Measurements from ENCODE around the gene TACC3.
A peak's percentile ranks its signal among the peaks of the same experiment; 100 is the strongest.

TACC3 gene

DNA sequence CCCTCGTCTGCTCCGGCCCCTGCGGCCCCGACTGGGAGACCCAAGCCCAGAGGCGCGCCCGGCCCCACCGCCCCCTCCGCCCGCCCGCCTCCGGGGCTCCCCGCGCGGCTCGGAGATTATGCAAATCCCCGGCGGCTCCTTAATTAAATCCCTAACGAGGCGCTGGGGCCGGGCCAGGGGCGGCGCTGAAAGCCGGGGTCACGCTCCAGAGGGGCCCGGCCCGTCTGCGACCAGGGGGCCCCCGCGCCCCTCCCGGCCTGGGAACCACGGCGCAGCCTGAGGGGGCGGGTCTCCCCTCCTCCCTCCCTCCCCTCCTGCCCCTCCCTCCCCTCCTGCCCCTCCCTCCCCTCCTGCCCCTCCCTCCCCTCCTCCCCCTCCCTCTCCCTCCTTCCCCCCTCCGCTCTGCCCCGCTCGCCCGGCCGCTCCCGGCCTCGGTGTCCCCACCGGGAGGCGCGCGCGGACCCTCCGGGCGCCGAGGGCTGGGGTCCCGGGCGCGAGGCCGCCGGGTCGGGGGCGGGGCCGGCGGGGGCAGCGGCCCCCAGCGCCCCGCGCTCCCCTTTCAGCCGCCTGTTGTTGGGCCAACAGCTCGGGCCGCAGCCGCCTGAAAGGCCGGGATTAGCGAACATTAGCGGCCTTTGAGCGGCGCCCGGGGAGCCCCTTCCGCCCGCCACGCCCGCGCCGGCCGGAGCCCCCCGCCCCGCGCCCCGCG lies 45.9 kb downstream of the TACC3 start:
- Histone ChIP-seq H3K27me3 (ENCODE audit: control insufficient read depth, low read length) (peaks cover 39% of the 10 kb centered on the region), H3K36me3 (ENCODE audit: control insufficient read depth, low read length) (no peaks in the 10 kb centered on the region), H3K4me1 (ENCODE audit: control insufficient read depth, low read length) (peaks cover 23% of the 10 kb centered on the region), H3K4me2 (ENCODE audit: low read length) (no peak overlapping the region), H3K9me3 (ENCODE audit: control insufficient read depth, insufficient read depth, low read length) (no peaks in the 10 kb centered on the region), H3K79me2 (ENCODE audit: control insufficient read depth, low read length) (no peaks in the 10 kb centered on the region), H3K4me3 (ENCODE audit: low read length) (no peak overlapping the region), H3K9me2 (replicated peaks; ENCODE audit: control insufficient read depth, low read length) (no peaks in the 10 kb centered on the region), H3F3A (ENCODE audit: control insufficient read depth, insufficient read depth) (no peaks in the 10 kb centered on the region), H3K27ac (ENCODE audit: low read depth, low read length) (no peak overlapping the region), H4K20me1 (ENCODE audit: control insufficient read depth, insufficient read depth, low read depth, low read length) (no peaks in the 10 kb centered on the region)
- TF ChIP-seq EZH2phosphoT487 (IDR thresholded peaks at IDR 0.05; ENCODE audit: borderline replicate concordance, low read length) = no peak
- TF ChIP-seq, protein P1, sequence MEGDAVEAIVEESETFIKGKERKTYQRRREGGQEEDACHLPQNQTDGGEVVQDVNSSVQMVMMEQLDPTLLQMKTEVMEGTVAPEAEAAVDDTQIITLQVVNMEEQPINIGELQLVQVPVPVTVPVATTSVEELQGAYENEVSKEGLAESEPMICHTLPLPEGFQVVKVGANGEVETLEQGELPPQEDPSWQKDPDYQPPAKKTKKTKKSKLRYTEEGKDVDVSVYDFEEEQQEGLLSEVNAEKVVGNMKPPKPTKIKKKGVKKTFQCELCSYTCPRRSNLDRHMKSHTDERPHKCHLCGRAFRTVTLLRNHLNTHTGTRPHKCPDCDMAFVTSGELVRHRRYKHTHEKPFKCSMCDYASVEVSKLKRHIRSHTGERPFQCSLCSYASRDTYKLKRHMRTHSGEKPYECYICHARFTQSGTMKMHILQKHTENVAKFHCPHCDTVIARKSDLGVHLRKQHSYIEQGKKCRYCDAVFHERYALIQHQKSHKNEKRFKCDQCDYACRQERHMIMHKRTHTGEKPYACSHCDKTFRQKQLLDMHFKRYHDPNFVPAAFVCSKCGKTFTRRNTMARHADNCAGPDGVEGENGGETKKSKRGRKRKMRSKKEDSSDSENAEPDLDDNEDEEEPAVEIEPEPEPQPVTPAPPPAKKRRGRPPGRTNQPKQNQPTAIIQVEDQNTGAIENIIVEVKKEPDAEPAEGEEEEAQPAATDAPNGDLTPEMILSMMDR (IDR thresholded peaks at IDR 0.05; ENCODE audit: low read depth, low read length, poor library complexity, severe bottlenecking) = no peak

DNA sequence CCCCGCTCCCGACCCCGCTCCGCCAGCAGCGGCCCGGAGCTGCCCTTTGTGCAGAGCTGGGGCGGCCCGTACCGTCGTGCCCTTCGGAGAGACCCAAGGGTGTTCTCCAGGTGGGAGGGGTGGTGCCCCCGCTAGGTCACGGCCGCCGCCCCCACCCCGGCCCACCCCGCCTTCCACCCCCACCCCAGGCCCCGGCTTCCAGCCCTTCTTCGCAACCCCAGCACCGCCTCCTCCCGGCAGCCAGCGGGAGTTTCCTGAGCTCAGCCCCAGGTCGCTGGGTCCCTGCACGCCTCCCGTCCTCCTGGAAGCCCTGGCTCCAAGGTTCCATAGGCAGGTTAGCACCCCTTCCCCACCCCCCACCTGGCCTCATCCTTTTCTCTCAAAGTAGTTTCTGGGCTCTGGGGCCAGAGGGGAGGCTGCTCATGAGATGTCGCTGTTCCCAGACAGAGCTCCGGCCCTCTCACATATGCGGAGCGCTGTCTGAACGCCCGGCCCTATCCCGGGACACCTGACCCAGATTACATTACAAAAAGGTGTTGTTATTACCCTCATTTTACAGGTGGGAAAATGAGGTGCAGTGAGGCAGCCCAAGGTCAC lies 46.5 kb downstream of the TACC3 start:
- peak overlapping the region; percentile 64 for H3K4me2 ChIP-seq (ENCODE audit: low read length)
- H3K9me3 ChIP-seq (ENCODE audit: control insufficient read depth, insufficient read depth, low read length) = no peaks in the 10 kb centered on the region
- H4K20me1 ChIP-seq (ENCODE audit: control insufficient read depth, insufficient read depth, low read depth, low read length) = no peaks in the 10 kb centered on the region
- H3K4me1 ChIP-seq (ENCODE audit: control insufficient read depth, low read length) = peaks cover 23% of the 10 kb centered on the region
- no peaks in the 10 kb centered on the region for H3K36me3 ChIP-seq (ENCODE audit: control insufficient read depth, low read length)
- peaks cover 37% of the 10 kb centered on the region for H3K27me3 ChIP-seq (ENCODE audit: control insufficient read depth, low read length)
- no peak overlapping the region for H3K27ac ChIP-seq (ENCODE audit: low read depth, low read length)
- no peaks in the 10 kb centered on the region for H3K79me2 ChIP-seq (ENCODE audit: control insufficient read depth, low read length)
- no peaks in the 10 kb centered on the region for H3K9me2 ChIP-seq (replicated peaks; ENCODE audit: control insufficient read depth, low read length)
- H3F3A ChIP-seq (ENCODE audit: control insufficient read depth, insufficient read depth) = no peaks in the 10 kb centered on the region
- TF ChIP-seq EZH2phosphoT487 (IDR thresholded peaks at IDR 0.05; ENCODE audit: borderline replicate concordance, low read length) = no peak
- TF ChIP-seq, protein P1 (IDR thresholded peaks at IDR 0.05; ENCODE audit: low read depth, low read length, poor library complexity, severe bottlenecking) = peak; percentile 40
- H3K4me3 ChIP-seq (ENCODE audit: low read length) = peak overlapping the region; percentile 54

DNA sequence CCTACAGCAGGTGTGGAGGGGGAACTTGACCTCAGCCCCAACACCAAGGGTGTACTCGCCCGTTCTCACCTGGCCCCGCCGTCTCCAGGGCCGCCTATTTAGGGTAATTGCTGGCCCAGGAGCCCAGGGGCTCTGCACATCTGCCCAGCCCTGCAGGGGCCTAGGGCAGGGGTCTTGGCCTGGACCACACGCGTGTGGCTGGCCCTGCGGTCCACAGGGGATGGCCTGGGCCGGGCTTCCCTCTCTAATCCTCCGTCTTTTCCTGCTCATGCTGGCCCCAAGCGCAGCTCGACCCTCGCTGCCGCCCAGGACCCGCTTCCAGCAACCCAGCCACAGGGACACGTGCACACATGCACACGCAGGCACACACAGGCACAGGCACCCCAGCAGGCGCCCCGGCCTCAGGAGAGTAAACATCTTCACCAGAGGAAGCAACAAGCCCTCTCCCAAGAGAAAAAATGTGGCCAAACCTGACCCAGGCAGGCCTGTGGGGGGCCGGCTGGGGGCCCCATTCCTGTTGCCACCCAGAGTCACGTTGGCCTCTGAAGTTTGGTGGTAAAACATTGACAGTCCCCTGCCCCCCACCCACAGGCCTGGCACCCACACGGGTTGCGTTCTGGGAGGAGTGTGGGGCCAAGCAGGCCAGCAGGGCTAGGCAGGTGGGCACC lies 47.2 kb downstream of the TACC3 start:
- Histone ChIP-seq H3K9me2 (replicated peaks; ENCODE audit: control insufficient read depth, low read length) (no peaks in the 10 kb centered on the region), H3K4me1 (ENCODE audit: control insufficient read depth, low read length) (peaks cover 23% of the 10 kb centered on the region), H3K27ac (ENCODE audit: low read depth, low read length) (no peak overlapping the region), H3K79me2 (ENCODE audit: control insufficient read depth, low read length) (no peaks in the 10 kb centered on the region), H3K36me3 (ENCODE audit: control insufficient read depth, low read length) (no peaks in the 10 kb centered on the region), H3K4me3 (ENCODE audit: low read length) (peak overlapping the region; percentile 54), H3F3A (ENCODE audit: control insufficient read depth, insufficient read depth) (no peaks in the 10 kb centered on the region), H3K27me3 (ENCODE audit: control insufficient read depth, low read length) (peaks cover 34% of the 10 kb centered on the region), H4K20me1 (ENCODE audit: control insufficient read depth, insufficient read depth, low read depth, low read length) (no peaks in the 10 kb centered on the region), H3K9me3 (ENCODE audit: control insufficient read depth, insufficient read depth, low read length) (no peaks in the 10 kb centered on the region), H3K4me2 (ENCODE audit: low read length) (peak overlapping the region; percentile 64)
- TF ChIP-seq, protein P1 (IDR thresholded peaks at IDR 0.05; ENCODE audit: low read depth, low read length, poor library complexity, severe bottlenecking) = no peak
- no peak for TF ChIP-seq EZH2phosphoT487 (IDR thresholded peaks at IDR 0.05; ENCODE audit: borderline replicate concordance, low read length)
